Measurements from ENCODE around the gene NTN4.
"Not testable (repeated sequence)": the region's sequence is repeated elsewhere in the genome, so short reads cannot be mapped to it uniquely, and the experiment has no call there.

The NTN4 gene

GRCh38 chr12:95626854-95627253 is 163.7 kb downstream of the NTN4 start:
- Mint-ChIP-seq H3K4me3 (no peak overlapping the region), H3K36me3 (ENCODE audit: low read depth) (no peaks in the 10 kb centered on the region), H3K27ac (no peak overlapping the region), H3K27me3 (ENCODE audit: low read depth) (peaks cover 3% of the 10 kb centered on the region), H3K4me1 (ENCODE audit: low read depth) (no peaks in the 10 kb centered on the region), H3K9me3 (no peaks in the 10 kb centered on the region)

DNA sequence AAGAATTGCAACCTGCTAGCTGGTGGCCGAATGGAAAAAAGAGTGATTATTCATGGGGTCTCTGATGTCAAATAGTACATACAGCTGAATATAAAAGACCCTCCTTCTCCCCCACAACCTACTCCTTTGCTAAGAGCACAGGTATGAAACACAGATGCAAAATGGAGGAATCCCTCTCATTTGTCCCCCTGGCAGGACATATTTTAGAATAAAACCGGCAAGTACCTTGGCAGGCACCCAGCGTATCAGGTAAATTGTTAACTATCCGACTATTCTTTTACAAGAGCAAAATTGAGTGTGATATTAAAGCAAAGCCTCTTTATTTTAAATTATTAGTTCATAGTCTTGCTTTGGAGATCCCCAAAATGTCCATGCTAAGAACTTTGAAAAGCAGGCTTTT is 165.6 kb downstream of the NTN4 start:
- Mint-ChIP-seq H3K36me3 (ENCODE audit: low read depth) (no peaks in the 10 kb centered on the region), H3K4me3 (no peak overlapping the region), H3K4me1 (ENCODE audit: low read depth) (no peaks in the 10 kb centered on the region), H3K27me3 (ENCODE audit: low read depth) (peaks cover 3% of the 10 kb centered on the region), H3K9me3 (no peaks in the 10 kb centered on the region), H3K27ac (no peak overlapping the region)

DNA sequence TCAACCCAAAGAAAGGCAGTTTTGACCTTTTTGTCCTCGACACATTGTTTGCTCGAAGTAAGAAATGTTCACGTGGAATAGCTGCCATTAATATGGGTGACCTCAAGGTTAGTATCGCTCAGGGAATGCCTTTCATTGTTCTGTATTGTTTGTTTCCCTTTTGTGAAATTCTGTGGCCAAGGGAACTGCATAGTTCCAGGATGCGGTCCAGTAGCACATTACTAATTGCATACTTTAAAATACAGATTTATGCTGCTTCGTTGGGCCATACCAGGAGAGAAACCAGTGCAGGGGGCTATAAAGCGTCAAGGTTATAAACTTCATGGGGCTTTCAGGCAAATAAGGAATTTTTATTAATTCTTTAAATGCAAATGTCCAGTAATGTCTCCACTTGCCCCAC is 166.0 kb downstream of the NTN4 start:
- Mint-ChIP-seq H3K27ac (no peak overlapping the region), H3K27me3 (ENCODE audit: low read depth) (peaks cover 3% of the 10 kb centered on the region), H3K4me3 (no peak overlapping the region), H3K4me1 (ENCODE audit: low read depth) (no peaks in the 10 kb centered on the region), H3K36me3 (ENCODE audit: low read depth) (no peaks in the 10 kb centered on the region), H3K9me3 (no peaks in the 10 kb centered on the region)

DNA sequence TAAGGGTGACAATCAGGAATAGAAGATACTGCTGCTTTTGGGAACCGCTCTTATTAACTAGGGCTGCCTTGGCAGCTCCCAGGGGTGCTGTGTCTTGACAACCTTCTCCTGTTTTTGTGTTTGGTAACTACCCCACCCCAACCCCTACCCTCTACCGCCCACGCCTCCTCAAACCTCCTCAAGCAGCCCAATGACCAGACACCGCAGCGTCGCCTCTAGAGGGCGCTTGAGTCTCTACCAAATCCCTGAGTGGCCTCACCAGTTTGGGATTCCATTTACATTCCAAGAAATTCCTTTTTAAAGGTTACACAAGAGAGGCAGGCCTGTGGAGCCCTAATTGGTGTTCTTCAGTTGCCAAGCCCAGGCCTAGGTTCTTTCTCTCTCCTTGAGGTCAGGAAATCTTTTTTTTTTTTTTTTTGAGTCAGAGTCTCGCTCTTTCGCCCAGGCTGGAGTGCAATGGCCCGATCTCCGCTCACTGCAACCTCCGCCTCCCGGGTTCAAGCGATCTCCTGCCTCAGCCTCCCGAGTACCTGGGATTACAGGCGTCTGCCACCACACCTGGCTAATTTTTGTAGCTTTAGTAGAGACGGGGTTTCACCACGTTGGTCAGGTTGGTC is 166.9 kb downstream of the NTN4 start:
- no peak overlapping the region for H3K27ac Mint-ChIP-seq
- peaks cover 3% of the 10 kb centered on the region for H3K27me3 Mint-ChIP-seq (ENCODE audit: low read depth)
- H3K4me1 Mint-ChIP-seq (ENCODE audit: low read depth): no peaks in the 10 kb centered on the region
- H3K9me3 Mint-ChIP-seq: no peaks in the 10 kb centered on the region
- H3K4me3 Mint-ChIP-seq: no peak overlapping the region
- no peaks in the 10 kb centered on the region for H3K36me3 Mint-ChIP-seq (ENCODE audit: low read depth)

DNA sequence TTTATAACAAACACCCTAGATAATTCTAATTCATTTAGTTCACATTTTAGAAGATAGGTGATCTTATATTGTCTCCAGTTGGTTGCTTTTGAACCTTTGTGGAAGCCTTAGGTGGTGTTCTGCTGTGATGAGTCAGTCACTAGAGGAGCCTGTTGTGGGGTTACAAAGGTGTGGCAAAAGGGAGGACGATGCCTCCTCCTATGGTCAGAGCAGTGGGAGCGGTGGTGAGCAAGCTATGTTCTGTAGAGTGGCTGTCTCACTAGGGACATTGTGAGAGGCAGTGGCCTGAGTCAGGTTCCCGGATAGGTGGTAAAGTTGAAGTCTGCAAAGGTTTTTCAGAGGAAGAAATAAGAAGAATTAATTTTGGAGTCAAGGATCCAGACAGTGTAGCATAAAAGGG is 167.7 kb downstream of the NTN4 start:
- H3K36me3 Mint-ChIP-seq (ENCODE audit: low read depth): no peaks in the 10 kb centered on the region
- H3K4me1 Mint-ChIP-seq (ENCODE audit: low read depth): no peaks in the 10 kb centered on the region
- H3K4me3 Mint-ChIP-seq: no peak overlapping the region
- H3K27me3 Mint-ChIP-seq (ENCODE audit: low read depth): peaks cover 3% of the 10 kb centered on the region
- no peak overlapping the region for H3K27ac Mint-ChIP-seq
- H3K9me3 Mint-ChIP-seq: no peaks in the 10 kb centered on the region

DNA sequence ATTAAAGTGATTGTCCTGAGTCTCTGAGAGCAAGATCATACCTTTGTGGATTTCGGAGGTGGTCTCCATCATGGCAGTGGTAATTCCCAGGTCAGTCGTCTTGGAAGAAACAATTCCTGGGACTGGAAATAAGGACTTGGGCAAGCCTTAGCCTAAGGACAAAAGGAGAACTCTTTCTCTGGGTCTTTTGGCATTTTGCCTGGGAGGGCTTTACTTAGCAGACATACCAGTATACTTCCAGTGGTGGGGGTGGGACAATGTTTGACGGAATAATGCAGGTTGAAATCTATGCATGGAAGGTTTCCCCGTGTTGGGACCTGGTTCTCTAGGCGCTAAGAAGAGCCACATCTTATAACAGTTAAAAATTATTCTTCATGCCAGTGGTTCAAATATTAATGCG is 168.8 kb downstream of the NTN4 start:
- no peak overlapping the region for H3K4me3 Mint-ChIP-seq
- no peaks in the 10 kb centered on the region for H3K4me1 Mint-ChIP-seq (ENCODE audit: low read depth)
- H3K36me3 Mint-ChIP-seq (ENCODE audit: low read depth): no peaks in the 10 kb centered on the region
- no peaks in the 10 kb centered on the region for H3K9me3 Mint-ChIP-seq
- no peak overlapping the region for H3K27ac Mint-ChIP-seq
- H3K27me3 Mint-ChIP-seq (ENCODE audit: low read depth): peaks cover 3% of the 10 kb centered on the region

- H3K27ac Mint-ChIP-seq: no peak overlapping the region
- H3K9me3 Mint-ChIP-seq: no peaks in the 10 kb centered on the region
- H3K36me3 Mint-ChIP-seq (ENCODE audit: low read depth): no peaks in the 10 kb centered on the region
- no peaks in the 10 kb centered on the region for H3K4me1 Mint-ChIP-seq (ENCODE audit: low read depth)
- H3K27me3 Mint-ChIP-seq (ENCODE audit: low read depth): peaks cover 3% of the 10 kb centered on the region
- H3K4me3 Mint-ChIP-seq: no peak overlapping the region
Observed at GRCh38 chr12:95620171-95620570, 170.4 kb downstream of the NTN4 start.

- not testable (repeated sequence) for H3K9me3 Mint-ChIP-seq; H3K4me1 Mint-ChIP-seq (ENCODE audit: low read depth); H3K27me3 Mint-ChIP-seq (ENCODE audit: low read depth); H3K4me3 Mint-ChIP-seq; H3K27ac Mint-ChIP-seq; H3K36me3 Mint-ChIP-seq (ENCODE audit: low read depth)
Observed at GRCh38 chr12:95616470-95616869, 174.1 kb downstream of the NTN4 start.

GRCh38 chr12:95615749-95616148 is 174.8 kb downstream of the NTN4 start:
- H3K36me3 Mint-ChIP-seq (ENCODE audit: low read depth): no peaks in the 10 kb centered on the region
- H3K27me3 Mint-ChIP-seq (ENCODE audit: low read depth): no peaks in the 10 kb centered on the region
- no peaks in the 10 kb centered on the region for H3K4me1 Mint-ChIP-seq (ENCODE audit: low read depth)
- H3K9me3 Mint-ChIP-seq: no peaks in the 10 kb centered on the region
- H3K4me3 Mint-ChIP-seq: no peak overlapping the region
- no peak overlapping the region for H3K27ac Mint-ChIP-seq

DNA sequence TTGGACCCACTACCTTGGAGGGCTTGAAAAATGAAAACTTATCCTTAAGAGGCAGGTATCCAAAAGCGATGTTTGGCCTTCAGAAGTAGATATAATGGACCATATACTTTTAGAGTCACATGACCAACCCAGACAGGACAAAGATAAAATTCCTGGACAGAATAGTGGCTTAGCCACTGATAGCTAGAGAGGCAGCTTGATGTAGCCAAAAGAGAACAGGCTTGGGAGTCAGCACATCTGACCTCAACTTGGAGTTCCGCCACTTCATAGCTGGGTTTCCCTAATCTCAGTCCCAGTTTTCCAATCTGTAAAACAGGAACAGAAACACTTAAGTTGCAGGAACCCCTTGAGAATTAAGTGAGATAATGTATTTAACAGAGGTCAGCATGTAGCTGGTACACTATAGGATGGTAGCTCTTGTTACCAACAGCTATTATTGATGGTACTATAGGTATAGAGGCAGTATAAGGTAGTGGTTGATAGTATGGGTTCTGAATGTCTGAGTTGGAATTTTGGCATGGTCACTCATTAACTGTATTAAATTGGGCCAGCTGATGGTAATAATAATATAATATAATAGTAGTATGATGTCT is 176.1 kb downstream of the NTN4 start:
- no peaks in the 10 kb centered on the region for H3K4me1 Mint-ChIP-seq (ENCODE audit: low read depth)
- H3K27ac Mint-ChIP-seq: no peak overlapping the region
- no peaks in the 10 kb centered on the region for H3K36me3 Mint-ChIP-seq (ENCODE audit: low read depth)
- no peak overlapping the region for H3K4me3 Mint-ChIP-seq
- H3K27me3 Mint-ChIP-seq (ENCODE audit: low read depth): no peaks in the 10 kb centered on the region
- no peaks in the 10 kb centered on the region for H3K9me3 Mint-ChIP-seq

GRCh38 chr12:95613021-95613420 is 177.5 kb downstream of the NTN4 start:
- H3K27me3 Mint-ChIP-seq (ENCODE audit: low read depth): no peaks in the 10 kb centered on the region

GRCh38 chr12:95611676-95612309 is 178.8 kb downstream of the NTN4 start:
- Mint-ChIP-seq H3K27me3 (ENCODE audit: low read depth) (no peaks in the 10 kb centered on the region), H3K4me1 (ENCODE audit: low read depth) (no peaks in the 10 kb centered on the region), H3K9me3 (no peaks in the 10 kb centered on the region), H3K36me3 (ENCODE audit: low read depth) (no peaks in the 10 kb centered on the region), H3K4me3 (no peak overlapping the region), H3K27ac (no peak overlapping the region)

More at GRCh38 chr12:95613021-95613420, 177.5 kb downstream of the NTN4 start:
- no peak overlapping the region for H3K4me3 Mint-ChIP-seq
- H3K4me1 Mint-ChIP-seq (ENCODE audit: low read depth): no peaks in the 10 kb centered on the region
- no peaks in the 10 kb centered on the region for H3K36me3 Mint-ChIP-seq (ENCODE audit: low read depth)
- H3K27ac Mint-ChIP-seq: no peak overlapping the region
- H3K9me3 Mint-ChIP-seq: no peaks in the 10 kb centered on the region

DNA sequence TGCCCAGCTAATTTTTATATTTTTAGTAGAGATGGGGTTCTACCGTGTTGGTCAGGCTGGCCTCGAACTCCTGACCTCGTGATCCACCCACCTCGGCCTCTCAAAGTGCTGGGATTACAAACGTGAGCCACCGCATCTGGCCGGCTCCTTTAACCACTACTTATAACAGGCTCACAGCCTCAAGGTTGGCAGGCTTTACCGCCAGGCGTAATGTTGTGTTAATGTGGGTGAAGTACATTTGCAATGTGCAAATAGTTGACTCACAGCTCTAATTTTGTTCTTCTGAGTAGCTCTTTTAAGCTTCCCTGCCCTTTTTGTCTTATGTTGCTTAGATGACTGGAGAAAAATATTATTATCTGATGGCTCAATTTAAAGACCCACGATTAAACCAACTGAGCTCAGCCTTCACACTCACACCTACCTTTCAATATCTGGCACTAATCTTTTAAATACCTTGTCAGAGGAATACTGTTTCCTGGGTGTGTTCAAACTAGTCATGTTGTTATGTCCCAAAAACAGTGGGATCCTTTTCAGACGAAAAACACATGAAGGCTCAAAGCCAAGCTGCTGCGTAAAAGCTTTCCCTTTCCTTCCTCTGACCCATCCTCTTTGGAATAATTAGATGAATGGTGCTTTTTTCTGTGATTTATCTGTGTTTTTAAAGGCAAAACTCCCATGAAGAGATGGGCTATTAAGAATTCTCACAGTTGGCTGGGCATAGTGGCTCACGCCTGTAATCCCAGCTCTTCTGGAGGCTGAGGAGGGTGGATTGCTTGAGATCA is 182.1 kb downstream of the NTN4 start:
- no peaks in the 10 kb centered on the region for H3K36me3 Mint-ChIP-seq (ENCODE audit: low read depth)
- no peaks in the 10 kb centered on the region for H3K9me3 Mint-ChIP-seq
- no peaks in the 10 kb centered on the region for H3K27me3 Mint-ChIP-seq (ENCODE audit: low read depth)
- H3K27ac Mint-ChIP-seq: no peak overlapping the region
- H3K4me1 Mint-ChIP-seq (ENCODE audit: low read depth): no peaks in the 10 kb centered on the region
- H3K4me3 Mint-ChIP-seq: no peak overlapping the region
